Adrenal gland (tissue), 12 donors: Measurements from ENCODE around the gene SRSF9. TPM values are rescaled to one million over a fixed set of nuclear protein-coding genes. Genes with fewer than 3 reads are reported as not detected.

Experiments
- DNase-seq, 7 donors: peaks; one replicate each; pipeline ENCODE4 v3.0.0-alpha.2; 2019 to 2020
- H3K27ac ChIP-seq, 5 donors: fragments of 200-600 bp; sonication (generic) in 4 of 5; 1 replicate in 3 of 5; 2 replicates in 2 of 5; pipeline versions ENCODE4 v1.5.1 to v1.8.0; 2016 to 2020; ENCODE audit warnings: mild to moderate bottlenecking in 1 of 5
- H3K27me3 ChIP-seq: fragments of 200-600 bp; 2 replicates; pipeline ENCODE4 v1.8.0; 2021
- H3K36me3 ChIP-seq, 2 donors: fragments of 200-600 bp; replicated peaks in 1 of 2; 1 replicate in 1 of 2; 2 replicates in 1 of 2; pipeline versions ENCODE4 v1.5.1 to v1.8.0; 2018 to 2022
- H3K4me1 ChIP-seq, 2 donors: fragments of 200-600 bp; replicated peaks in 1 of 2; 1 replicate in 1 of 2; 2 replicates in 1 of 2; pipeline versions ENCODE4 v1.5.1 to v1.8.0; 2018 to 2021
- H3K4me3 ChIP-seq, 4 donors: fragments of 200-600 bp; sonication (generic) in 3 of 4; one replicate each; pipeline ENCODE4 v1.5.1; 2016 to 2018
- H3K9me3 ChIP-seq, 3 donors: fragments of 200-600 bp; sonication (generic) in 1 of 3; replicated peaks in 1 of 3; 1 replicate in 2 of 3; 2 replicates in 1 of 3; pipeline versions ENCODE4 v1.5.1 to v1.8.0; 2016 to 2021
- CTCF ChIP-seq, 6 experiments: fragments of 450-650 bp in 4 of 6; fragments of 200-600 bp in 2 of 6; sonication (generic) in 1 of 6; IDR thresholded peaks; 1 replicate in 5 of 6; 2 replicates in 1 of 6; pipeline versions ENCODE4 v1.5.1 to v1.8.0; 2016 to 2021; ENCODE audit warnings: antibody characterized with exemption in 6 of 6, mild to moderate bottlenecking in 2 of 6, moderate library complexity in 1 of 6
- POLR2A ChIP-seq, 2 donors: fragments of 450-650 bp; IDR thresholded peaks; one replicate each; pipeline ENCODE4 v1.6.1; 2017; ENCODE audit warnings: antibody characterized with exemption in 2 of 2, mild to moderate bottlenecking in 2 of 2, moderate library complexity in 1 of 2
- WGBS, 4 donors: extraction: QIAGEN DNeasy Blood & Tissue Kit in 2 of 4; methylation state at CpG; one replicate each; pipeline versions ENCODE4 v1.1.5 to v1.1.7; 2013 to 2017; 5-methylcytosine and 5-hydroxymethylcytosine counted together
- intact Hi-C, 2 donors: fragments of 100-400 bp; cut with DNase I; formaldehyde crosslinking; loops; one replicate each; pipeline versions ENCODE4 v1.14.1 to v1.15.0; 2022 to 2023
- polyA plus RNA-seq, 3 donors: library from polyadenylated mRNA; stranded (reverse); fragments of 200-250 nt in 2 of 3; fragments of 350-450 nt in 1 of 3; fragmentation: Illumina TruSeq in 1 of 3; extraction: RNeasy Lipid Tissue Mini Kit (QIAGEN cat#74804) in 1 of 3; gene quantifications; one replicate each; pipeline ENCODE4 v1.2.3, GENCODE V29; 2013 to 2014
- total RNA-seq, 9 donors: library from RNA; depleted of rRNA in 4 of 9; stranded (reverse); fragments of >200 nt in 4 of 9; fragments of 120-200 nt in 1 of 9; fragmentation: NEBNext Ultra II Directional in 1 of 9; extraction: Animal tissue kit (Norgen Biotek cat#: 25700) in 1 of 9; gene quantifications; one replicate each; pipeline versions ENCODE4 v1.1.0 to v1.2.4, GENCODE V29; 2013 to 2023
- donor health status: healthy with polysubstance abuse.
- donor health status: Bipolar disorder and iron deficiency.
- donor health status: DM: yes; HTN: yes; CAD: no.
- donor health status: DM: no; HTN: no; CAD: no.
- donor health status: DM: no; HTN: no; CAD: no.
- donor health status: DM: yes; HTN: yes; CAD: no.

The SRSF9 gene
- total and polyA plus RNA-seq, 12 donors = 55.5 to 206 (median 112) TPM

GRCh38 chr12:120470150-120470784, 719 bp upstream of the SRSF9 start:
- H3K27me3 ChIP-seq = no peaks in the 10 kb centered on the region
- TF ChIP-seq POLR2A (IDR thresholded peaks at IDR 0.05) (no peak), CTCF (IDR thresholded peaks at IDR 0.05) (no peak)
- H3K27ac ChIP-seq = peak overlapping the region; percentile 11 to 97 (median 93)
- H3K9me3 ChIP-seq = no peaks in the 10 kb centered on the region
- peak overlapping the region; percentile 35 to 87 (median 76) for H3K4me3 ChIP-seq
- H3K4me1 ChIP-seq = peaks cover 6 to 45% of the 10 kb centered on the region in 2 donors
- 67 to 70% (median 68%) methylated on average over 23 to 26 of the region's 26 CpGs for WGBS, 4 donors
- DNase-seq = no peak
- intact Hi-C loops = no loop called here
- peaks cover 0 to 6% of the 10 kb centered on the region in 2 donors for H3K36me3 ChIP-seq

- DNase-seq = peak; percentile 25 to 62 (median 48)
- Histone ChIP-seq H3K27me3 (no peaks in the 10 kb centered on the region), H3K9me3 (no peaks in the 10 kb centered on the region), H3K27ac (peak overlapping the region; percentile 70 to 97 (median 93)), H3K4me3 (peak overlapping the region; percentile 55 to 87 (median 85)), H3K4me1 (peaks cover 6 to 36% of the 10 kb centered on the region in 2 donors), H3K36me3 (peaks cover 0 to 19% of the 10 kb centered on the region in 2 donors)
- WGBS, 4 donors = 1% methylated on average over 18 to 57 of the region's 57 CpGs
- intact Hi-C loops = loop anchor here in 1 of 2 donors (10.0 kb wide), 1 partner anchor 96 kb away; no protein-coding TSS in a partner anchor
- TF ChIP-seq POLR2A (IDR thresholded peaks at IDR 0.05) = no peak
- TF ChIP-seq CTCF (IDR thresholded peaks at IDR 0.05) = no peak
Measured at GRCh38 chr12:120468821-120469449, 613 bp downstream of the SRSF9 start.

DNA sequence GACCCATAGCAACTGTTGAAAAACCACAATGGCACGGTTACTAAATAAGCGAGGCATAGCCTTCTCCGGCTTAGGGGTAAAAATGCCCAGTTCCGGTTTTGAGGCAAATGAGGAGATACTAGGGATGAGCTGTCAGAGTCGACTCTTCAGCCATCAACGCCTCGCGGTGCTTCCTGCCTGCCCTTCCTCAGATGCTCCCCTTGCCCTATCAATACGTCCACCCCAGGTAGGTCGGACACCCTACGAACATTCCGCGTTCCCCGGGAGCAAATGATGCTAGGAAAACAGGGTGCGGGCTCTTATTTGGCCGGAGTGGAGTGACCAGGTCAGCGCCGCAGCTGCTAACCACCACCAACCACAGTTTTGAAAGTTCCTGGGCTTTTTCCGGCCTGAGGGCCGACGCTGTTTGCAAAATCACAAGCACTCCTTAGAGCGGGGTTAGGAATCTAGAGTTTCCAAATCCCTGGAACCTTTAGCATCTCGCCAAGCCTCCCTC, 1.2 kb downstream of the SRSF9 start:
- TF ChIP-seq CTCF (IDR thresholded peaks at IDR 0.05) (no peak), POLR2A (IDR thresholded peaks at IDR 0.05) (peak in 1 of 2 donors; percentile 27)
- intact Hi-C loops = loop anchor here in 1 of 2 donors (10.0 kb wide), 1 partner anchor 96 kb away; no protein-coding TSS in a partner anchor
- no peaks in the 10 kb centered on the region for H3K27me3 ChIP-seq
- 1 to 7% (median 2%) methylated on average over 8 to 23 of the region's 23 CpGs for WGBS, 4 donors
- no peaks in the 10 kb centered on the region for H3K9me3 ChIP-seq
- H3K36me3 ChIP-seq = peaks cover 0 to 25% of the 10 kb centered on the region in 2 donors
- peak overlapping the region; percentile 55 to 87 (median 85) for H3K4me3 ChIP-seq
- H3K27ac ChIP-seq = peak overlapping the region; percentile 70 to 97 (median 93)
- peak; percentile 29 to 75 (median 54) for DNase-seq
- H3K4me1 ChIP-seq = peaks cover 6 to 36% of the 10 kb centered on the region in 2 donors

DNA sequence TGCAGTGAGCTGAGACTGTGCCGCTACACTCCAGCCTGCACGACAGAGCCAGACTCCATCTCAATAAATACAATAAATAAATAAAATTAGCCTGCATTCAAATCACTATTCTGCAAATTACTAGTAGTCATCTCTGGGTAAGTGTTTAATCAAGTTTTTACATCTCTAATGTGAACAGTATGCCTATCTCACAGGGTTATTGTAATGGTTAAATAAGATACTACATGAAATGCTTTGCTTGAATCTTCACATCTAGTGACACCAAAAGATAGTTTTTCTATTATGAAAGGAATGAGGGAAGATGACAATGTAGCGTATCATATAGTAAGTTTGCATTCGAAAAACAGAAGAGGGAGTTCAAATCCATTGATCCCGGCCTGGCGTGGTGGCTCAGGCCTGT, 2.1 kb downstream of the SRSF9 start:
- WGBS, 4 donors = 85 to 89% (median 88%) methylated on average over 6 of the region's 6 CpGs
- Histone ChIP-seq H3K27me3 (no peaks in the 10 kb centered on the region), H3K9me3 (no peaks in the 10 kb centered on the region), H3K4me3 (no peak overlapping the region), H3K27ac (peak overlapping the region in 2 of 5 donors; percentile 35 to 56), H3K36me3 (peaks cover 0 to 34% of the 10 kb centered on the region in 2 donors), H3K4me1 (peaks cover 6 to 36% of the 10 kb centered on the region in 2 donors)
- no peak for DNase-seq
- intact Hi-C loops = loop anchor here in 1 of 2 donors (10.0 kb wide), 1 partner anchor 97 kb away; no protein-coding TSS in a partner anchor
- TF ChIP-seq POLR2A (IDR thresholded peaks at IDR 0.05) (no peak), CTCF (IDR thresholded peaks at IDR 0.05) (no peak)
